Measurements from ENCODE around the gene CPED1. TPM values are rescaled to one million over a fixed set of nuclear protein-coding genes. Genes with fewer than 3 reads are reported as not detected.

Gene CPED1
- total RNA-seq, 1 donor from 2014 or later: 38.6 TPM

DNA sequence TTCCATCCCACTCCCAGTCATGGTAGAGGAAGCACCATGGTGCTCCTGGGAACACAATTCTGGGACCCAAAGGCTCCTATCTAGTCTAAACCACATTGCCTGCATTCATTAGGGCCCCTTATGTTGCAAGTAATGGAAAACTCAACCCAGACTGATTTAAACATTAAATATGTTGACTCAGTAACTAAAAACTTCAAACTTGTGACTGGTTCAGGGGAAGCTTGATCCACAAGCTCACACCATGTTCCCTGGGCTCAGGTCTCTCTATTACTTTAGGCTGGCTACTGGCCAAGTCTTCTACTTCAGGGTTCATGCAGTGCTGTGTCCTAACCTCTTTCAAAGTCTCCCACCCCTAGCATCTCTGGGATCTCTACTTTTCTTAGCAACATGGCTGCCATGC, 353.4 kb downstream of the CPED1 start:
- no peaks in the 10 kb centered on the region for H3K27me3 ChIP-seq (ENCODE audit: low read depth)
- H3K9me3 ChIP-seq: no peaks in the 10 kb centered on the region
- no peak overlapping the region for H3K27ac ChIP-seq
- DNase-seq (no peak), ATAC-seq (no peak)
- H3K36me3 ChIP-seq: peaks cover 6% of the 10 kb centered on the region
- TF ChIP-seq, protein P1, sequence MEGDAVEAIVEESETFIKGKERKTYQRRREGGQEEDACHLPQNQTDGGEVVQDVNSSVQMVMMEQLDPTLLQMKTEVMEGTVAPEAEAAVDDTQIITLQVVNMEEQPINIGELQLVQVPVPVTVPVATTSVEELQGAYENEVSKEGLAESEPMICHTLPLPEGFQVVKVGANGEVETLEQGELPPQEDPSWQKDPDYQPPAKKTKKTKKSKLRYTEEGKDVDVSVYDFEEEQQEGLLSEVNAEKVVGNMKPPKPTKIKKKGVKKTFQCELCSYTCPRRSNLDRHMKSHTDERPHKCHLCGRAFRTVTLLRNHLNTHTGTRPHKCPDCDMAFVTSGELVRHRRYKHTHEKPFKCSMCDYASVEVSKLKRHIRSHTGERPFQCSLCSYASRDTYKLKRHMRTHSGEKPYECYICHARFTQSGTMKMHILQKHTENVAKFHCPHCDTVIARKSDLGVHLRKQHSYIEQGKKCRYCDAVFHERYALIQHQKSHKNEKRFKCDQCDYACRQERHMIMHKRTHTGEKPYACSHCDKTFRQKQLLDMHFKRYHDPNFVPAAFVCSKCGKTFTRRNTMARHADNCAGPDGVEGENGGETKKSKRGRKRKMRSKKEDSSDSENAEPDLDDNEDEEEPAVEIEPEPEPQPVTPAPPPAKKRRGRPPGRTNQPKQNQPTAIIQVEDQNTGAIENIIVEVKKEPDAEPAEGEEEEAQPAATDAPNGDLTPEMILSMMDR (IDR thresholded peaks at IDR 0.05): no peak
- intact Hi-C loops (cut with DNase I): no loop called here
- H3K4me3 ChIP-seq: no peak overlapping the region
- H3K4me1 ChIP-seq: no peaks in the 10 kb centered on the region

DNA sequence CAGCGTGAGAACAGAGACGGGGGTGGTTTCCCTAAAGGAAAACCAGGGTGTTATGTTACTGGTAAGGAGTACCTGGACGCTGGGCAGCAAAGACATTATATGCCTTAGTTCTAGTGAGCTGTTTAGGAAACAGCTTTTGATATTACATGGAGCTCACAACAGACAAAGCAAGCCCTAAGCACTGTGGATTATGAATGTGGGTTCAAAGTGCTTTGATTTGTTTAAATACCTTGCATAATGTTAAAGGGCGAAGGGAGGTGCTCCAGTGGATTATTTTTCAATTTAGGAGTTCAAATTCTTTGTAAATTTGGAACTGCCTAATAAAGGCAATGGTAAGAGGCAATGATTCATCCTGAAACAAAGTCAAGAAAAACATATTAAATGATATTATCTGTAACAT, 354.1 kb downstream of the CPED1 start:
- no peaks in the 10 kb centered on the region for H3K9me3 ChIP-seq
- no peak overlapping the region for H3K27ac ChIP-seq
- no peak for DNase-seq
- H3K27me3 ChIP-seq (ENCODE audit: low read depth): no peaks in the 10 kb centered on the region
- ATAC-seq: no peak
- H3K4me1 ChIP-seq: no peaks in the 10 kb centered on the region
- peaks cover 12% of the 10 kb centered on the region for H3K36me3 ChIP-seq
- TF ChIP-seq, protein P1 (IDR thresholded peaks at IDR 0.05): no peak
- intact Hi-C loops (cut with DNase I): no loop called here
- no peak overlapping the region for H3K4me3 ChIP-seq

DNA sequence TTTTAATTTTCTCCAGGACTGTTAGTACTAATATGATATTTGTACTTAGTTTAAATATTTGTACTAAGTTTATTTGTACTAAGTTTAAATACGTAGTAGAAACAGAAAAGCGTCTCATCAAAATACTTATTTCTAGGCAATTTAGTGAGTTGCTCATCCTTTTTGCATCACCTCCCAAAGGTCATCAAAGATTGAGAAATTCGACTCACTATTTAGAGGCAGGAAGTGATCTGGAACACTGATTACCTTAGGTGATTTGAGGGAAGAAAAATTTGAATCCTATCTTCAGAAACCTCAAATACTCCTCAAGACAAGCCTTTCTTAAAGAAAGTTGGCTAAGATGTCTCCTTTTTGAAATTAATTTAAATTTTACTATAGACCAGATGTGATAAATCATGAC, 354.8 kb downstream of the CPED1 start:
- intact Hi-C loops (cut with DNase I): no loop called here
- Histone ChIP-seq H3K36me3 (peaks cover 12% of the 10 kb centered on the region), H3K27me3 (ENCODE audit: low read depth) (no peaks in the 10 kb centered on the region), H3K9me3 (no peaks in the 10 kb centered on the region), H3K4me1 (no peaks in the 10 kb centered on the region), H3K4me3 (no peak overlapping the region), H3K27ac (no peak overlapping the region)
- TF ChIP-seq, protein P1 (IDR thresholded peaks at IDR 0.05): no peak
- no peak for DNase-seq
- ATAC-seq: no peak

DNA sequence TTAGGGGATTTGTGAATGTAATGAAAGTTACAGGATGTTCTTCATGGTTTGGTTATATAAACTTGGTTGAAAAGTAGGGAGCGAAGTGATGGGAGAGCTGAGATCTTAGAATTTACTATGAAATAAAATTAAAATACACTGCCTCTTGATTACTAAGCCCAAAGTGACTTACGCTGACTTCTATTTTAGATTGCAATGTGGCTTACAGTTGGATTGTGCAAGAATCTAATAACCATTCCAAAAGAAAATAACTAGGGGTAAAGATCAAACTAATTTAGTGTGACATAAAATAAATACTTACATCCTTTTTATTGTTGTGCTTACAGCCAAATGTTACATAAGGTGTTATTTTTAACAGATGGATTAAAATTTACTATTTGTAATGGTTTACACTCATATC, 355.6 kb downstream of the CPED1 start:
- Histone ChIP-seq H3K9me3 (no peaks in the 10 kb centered on the region), H3K4me1 (no peaks in the 10 kb centered on the region), H3K27me3 (ENCODE audit: low read depth) (no peaks in the 10 kb centered on the region), H3K4me3 (no peak overlapping the region), H3K27ac (no peak overlapping the region), H3K36me3 (peaks cover 12% of the 10 kb centered on the region)
- intact Hi-C loops (cut with DNase I): no loop called here
- ATAC-seq: no peak
- DNase-seq: no peak
- TF ChIP-seq, protein P1 (IDR thresholded peaks at IDR 0.05): no peak

DNA sequence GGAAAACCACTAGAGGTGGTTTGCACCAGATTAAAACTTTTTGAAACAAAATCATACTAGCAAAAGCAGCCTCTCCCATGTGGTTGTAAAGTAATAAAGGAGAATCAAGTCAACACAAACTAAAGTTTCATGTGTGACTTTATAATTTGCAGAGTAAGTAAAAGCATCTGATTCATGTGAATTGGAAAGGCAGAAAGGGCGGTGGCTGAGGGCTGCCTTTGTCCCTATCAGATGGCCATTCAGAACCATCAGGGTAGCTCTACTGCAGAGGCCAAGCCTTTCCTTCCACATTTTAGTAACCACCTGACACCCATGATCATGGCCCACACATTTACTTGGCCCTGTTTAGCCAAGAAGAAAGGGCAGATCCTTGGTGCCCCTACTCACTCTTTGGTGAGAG, 356.0 kb downstream of the CPED1 start:
- H3K9me3 ChIP-seq: no peaks in the 10 kb centered on the region
- TF ChIP-seq, protein P1 (IDR thresholded peaks at IDR 0.05): no peak
- ATAC-seq (no peak), DNase-seq (no peak)
- no peaks in the 10 kb centered on the region for H3K4me1 ChIP-seq
- no peak overlapping the region for H3K27ac ChIP-seq
- H3K4me3 ChIP-seq: no peak overlapping the region
- no peaks in the 10 kb centered on the region for H3K27me3 ChIP-seq (ENCODE audit: low read depth)
- intact Hi-C loops (cut with DNase I): no loop called here
- peaks cover 12% of the 10 kb centered on the region for H3K36me3 ChIP-seq

Other genes starting within 250 kb of the CPED1 start
- 43.6 TPM for gene TSPAN12, start 130.6 kb upstream of the CPED1 start, total RNA-seq
- 21.5 TPM for gene ING3, start 37.9 kb upstream of the CPED1 start, total RNA-seq